ENCODE data around the gene PEAK3.

The PEAK3 gene

GRCh38 chr19:2311093-2311492, 29.1 kb upstream of the PEAK3 start:
- Histone ChIP-seq H3K27me3 (replicated peaks; ENCODE audit: insufficient read depth, low read length) (peaks cover 88% of the 10 kb centered on the region), H3K9me3 (replicated peaks; ENCODE audit: insufficient read depth, low read length) (no peaks in the 10 kb centered on the region), H2AFZ (ENCODE audit: low read length) (no peak overlapping the region), H3K36me3 (replicated peaks; ENCODE audit: insufficient read depth, low read length) (no peaks in the 10 kb centered on the region), H4K20me1 (ENCODE audit: insufficient read depth, low read length) (no peaks in the 10 kb centered on the region), H3K27ac (ENCODE audit: low read length) (no peak overlapping the region), H3K9me2 (replicated peaks; ENCODE audit: insufficient read depth, low read length) (no peaks in the 10 kb centered on the region), H3K79me2 (ENCODE audit: low read length) (no peaks in the 10 kb centered on the region), H3K9ac (ENCODE audit: low read length) (no peak overlapping the region), H3F3A (ENCODE audit: insufficient read depth, low read length) (no peaks in the 10 kb centered on the region), H3K4me3 (ENCODE audit: low read length) (no peak overlapping the region), H3K4me2 (ENCODE audit: low read depth, low read length) (no peak overlapping the region), H3K4me1 (ENCODE audit: low read length) (no peaks in the 10 kb centered on the region)
- TF ChIP-seq CTCF (IDR thresholded peaks at IDR 0.05; ENCODE audit: low read length) = no peak
- TF ChIP-seq EZH2phosphoT487 (IDR thresholded peaks at IDR 0.05; ENCODE audit: low read length) = no peak
- no peak for TF ChIP-seq EZH2 (optimal IDR thresholded peaks at IDR 0.05; ENCODE audit: low read depth, low read length)
- no peak for DNase-seq

DNA sequence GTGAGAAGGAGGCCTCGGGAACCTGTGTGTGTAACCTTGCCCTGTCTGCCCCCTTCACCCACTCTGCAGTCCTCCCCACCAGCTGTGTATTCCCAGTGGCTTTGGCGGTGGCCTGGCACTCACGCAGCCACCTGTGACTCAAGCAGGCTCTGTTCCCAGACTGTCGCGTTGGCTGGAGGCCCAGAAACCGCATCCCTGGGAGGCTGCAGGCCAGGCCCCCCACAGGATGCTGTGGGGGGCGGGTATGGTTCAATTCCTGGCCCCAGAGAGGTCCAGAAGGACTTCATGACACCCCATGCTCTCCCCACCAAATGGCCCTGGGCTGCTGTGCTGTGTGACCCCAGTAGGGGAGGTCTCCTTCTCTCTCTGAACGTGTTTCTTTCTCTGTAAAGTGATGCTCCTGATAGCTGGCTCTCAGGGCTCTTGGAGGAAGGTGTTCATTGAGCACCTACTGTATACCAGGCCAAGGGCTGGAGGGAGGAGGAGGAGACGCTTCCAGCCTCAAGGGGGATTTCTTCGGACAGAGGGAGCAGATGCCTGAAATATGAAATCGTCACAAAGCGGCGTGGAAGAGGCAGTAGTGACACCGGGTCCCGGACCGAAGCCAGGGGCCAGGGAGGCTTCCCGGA, 27.9 kb upstream of the PEAK3 start:
- DNase-seq = no peak
- H3F3A ChIP-seq (ENCODE audit: insufficient read depth, low read length) = no peaks in the 10 kb centered on the region
- H3K9ac ChIP-seq (ENCODE audit: low read length) = no peak overlapping the region
- no peak overlapping the region for H3K4me2 ChIP-seq (ENCODE audit: low read depth, low read length)
- H3K4me3 ChIP-seq (ENCODE audit: low read length) = no peak overlapping the region
- H3K9me3 ChIP-seq (replicated peaks; ENCODE audit: insufficient read depth, low read length) = no peaks in the 10 kb centered on the region
- H3K9me2 ChIP-seq (replicated peaks; ENCODE audit: insufficient read depth, low read length) = no peaks in the 10 kb centered on the region
- H2AFZ ChIP-seq (ENCODE audit: low read length) = no peak overlapping the region
- no peaks in the 10 kb centered on the region for H3K79me2 ChIP-seq (ENCODE audit: low read length)
- H3K27me3 ChIP-seq (replicated peaks; ENCODE audit: insufficient read depth, low read length) = peaks cover 92% of the 10 kb centered on the region
- no peaks in the 10 kb centered on the region for H3K36me3 ChIP-seq (replicated peaks; ENCODE audit: insufficient read depth, low read length)
- H3K27ac ChIP-seq (ENCODE audit: low read length) = no peak overlapping the region
- H3K4me1 ChIP-seq (ENCODE audit: low read length) = no peaks in the 10 kb centered on the region
- H4K20me1 ChIP-seq (ENCODE audit: insufficient read depth, low read length) = no peaks in the 10 kb centered on the region
- no peak for TF ChIP-seq EZH2phosphoT487 (IDR thresholded peaks at IDR 0.05; ENCODE audit: low read length)
- TF ChIP-seq EZH2 (optimal IDR thresholded peaks at IDR 0.05; ENCODE audit: low read depth, low read length) = no peak
- TF ChIP-seq CTCF (IDR thresholded peaks at IDR 0.05; ENCODE audit: low read length) = no peak

GRCh38 chr19:2308114-2308556, 26.2 kb upstream of the PEAK3 start, which contains the start of gene LINGO3:
LINGO3 (minus strand) TSS chr19:2308154; CDS start chr19:2291776, 16,378 bp downstream.
- no peaks in the 10 kb centered on the region for H3K79me2 ChIP-seq (ENCODE audit: low read length)
- DNase-seq = no peak
- no peak within 1 kb of the TSS for H3K4me3 ChIP-seq (ENCODE audit: low read length)
- H3K36me3 ChIP-seq (replicated peaks; ENCODE audit: insufficient read depth, low read length) = no peaks in the 10 kb centered on the region
- no peaks in the 10 kb centered on the region for H3F3A ChIP-seq (ENCODE audit: insufficient read depth, low read length)
- H3K27ac ChIP-seq (ENCODE audit: low read length) = no peak within 1 kb of the TSS
- TF ChIP-seq CTCF (IDR thresholded peaks at IDR 0.05; ENCODE audit: low read length) (no peak), EZH2phosphoT487 (IDR thresholded peaks at IDR 0.05; ENCODE audit: low read length) (no peak), EZH2 (optimal IDR thresholded peaks at IDR 0.05; ENCODE audit: low read depth, low read length) (no peak)
- H2AFZ ChIP-seq (ENCODE audit: low read length) = no peak within 1 kb of the TSS
- H4K20me1 ChIP-seq (ENCODE audit: insufficient read depth, low read length) = no peaks in the 10 kb centered on the region
- H3K4me1 ChIP-seq (ENCODE audit: low read length) = no peaks in the 10 kb centered on the region
- no peak within 1 kb of the TSS; the same call in 1 of the 2 replicates for H3K4me2 ChIP-seq (ENCODE audit: low read depth, low read length)
- H3K9me3 ChIP-seq (replicated peaks; ENCODE audit: insufficient read depth, low read length) = no peaks in the 10 kb centered on the region
- no peaks in the 10 kb centered on the region for H3K9me2 ChIP-seq (replicated peaks; ENCODE audit: insufficient read depth, low read length)
- peaks cover 89% of the 10 kb centered on the region for H3K27me3 ChIP-seq (replicated peaks; ENCODE audit: insufficient read depth, low read length)
- no peak within 1 kb of the TSS for H3K9ac ChIP-seq (ENCODE audit: low read length)
